Measurements from ENCODE around the gene TMEM37. TPM values are rescaled to one million over a fixed set of nuclear protein-coding genes. Genes with fewer than 3 reads are reported as not detected.

TMEM37 gene, protein sequence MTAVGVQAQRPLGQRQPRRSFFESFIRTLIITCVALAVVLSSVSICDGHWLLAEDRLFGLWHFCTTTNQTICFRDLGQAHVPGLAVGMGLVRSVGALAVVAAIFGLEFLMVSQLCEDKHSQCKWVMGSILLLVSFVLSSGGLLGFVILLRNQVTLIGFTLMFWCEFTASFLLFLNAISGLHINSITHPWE
- total RNA-seq: 10 to 100 TPM; 34.9 to 64.1 (median 47.8) TPM

DNA sequence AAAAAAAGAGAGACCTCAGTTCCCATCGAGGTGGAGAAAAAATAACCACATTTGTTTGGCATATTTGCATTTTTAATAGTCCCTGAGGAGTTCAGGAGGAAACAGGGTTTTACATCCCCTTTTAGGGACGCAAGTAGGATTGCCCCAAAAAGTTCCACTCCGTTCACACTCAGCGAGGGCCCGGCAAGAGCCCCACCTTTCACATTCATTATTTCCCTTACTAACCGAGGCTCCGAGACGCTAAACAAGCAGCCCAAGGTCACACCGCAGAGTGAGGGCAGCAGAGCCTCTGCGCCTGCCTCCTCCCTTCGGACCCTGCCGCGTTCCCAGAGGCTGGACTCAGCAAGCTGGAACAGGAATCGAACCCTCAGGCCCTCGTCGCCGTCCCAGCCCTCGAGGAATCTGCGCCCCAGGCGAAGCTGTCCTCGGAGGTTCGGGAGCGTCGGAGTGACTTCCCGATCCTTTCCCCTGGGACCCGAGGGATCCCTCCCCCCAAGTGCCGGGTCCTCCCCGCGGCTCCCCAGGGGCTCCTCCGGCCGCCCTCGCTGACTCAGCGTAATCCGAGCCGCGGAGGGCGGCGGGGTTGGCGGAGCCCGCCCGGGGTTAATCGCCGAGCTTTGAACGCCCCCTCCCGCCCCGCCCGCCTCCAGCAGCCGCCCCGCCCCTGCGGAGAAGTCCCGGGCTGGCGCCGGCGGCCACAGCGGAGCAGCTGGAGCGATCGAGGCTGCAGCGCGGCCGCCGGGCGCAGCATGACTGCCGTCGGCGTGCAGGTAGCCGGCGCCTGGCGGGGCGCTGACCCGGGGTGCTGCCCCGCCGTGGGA, at the start of gene TMEM37:
TSS of gene TMEM37 (plus strand) at position 700 of the 821 bp plus-strand sequence. CDS start at position 750, 50 bp downstream.
- TF ChIP-seq, protein P1, sequence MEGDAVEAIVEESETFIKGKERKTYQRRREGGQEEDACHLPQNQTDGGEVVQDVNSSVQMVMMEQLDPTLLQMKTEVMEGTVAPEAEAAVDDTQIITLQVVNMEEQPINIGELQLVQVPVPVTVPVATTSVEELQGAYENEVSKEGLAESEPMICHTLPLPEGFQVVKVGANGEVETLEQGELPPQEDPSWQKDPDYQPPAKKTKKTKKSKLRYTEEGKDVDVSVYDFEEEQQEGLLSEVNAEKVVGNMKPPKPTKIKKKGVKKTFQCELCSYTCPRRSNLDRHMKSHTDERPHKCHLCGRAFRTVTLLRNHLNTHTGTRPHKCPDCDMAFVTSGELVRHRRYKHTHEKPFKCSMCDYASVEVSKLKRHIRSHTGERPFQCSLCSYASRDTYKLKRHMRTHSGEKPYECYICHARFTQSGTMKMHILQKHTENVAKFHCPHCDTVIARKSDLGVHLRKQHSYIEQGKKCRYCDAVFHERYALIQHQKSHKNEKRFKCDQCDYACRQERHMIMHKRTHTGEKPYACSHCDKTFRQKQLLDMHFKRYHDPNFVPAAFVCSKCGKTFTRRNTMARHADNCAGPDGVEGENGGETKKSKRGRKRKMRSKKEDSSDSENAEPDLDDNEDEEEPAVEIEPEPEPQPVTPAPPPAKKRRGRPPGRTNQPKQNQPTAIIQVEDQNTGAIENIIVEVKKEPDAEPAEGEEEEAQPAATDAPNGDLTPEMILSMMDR (IDR thresholded peaks at IDR 0.05; ENCODE audit: low read depth): no peak

DNA sequence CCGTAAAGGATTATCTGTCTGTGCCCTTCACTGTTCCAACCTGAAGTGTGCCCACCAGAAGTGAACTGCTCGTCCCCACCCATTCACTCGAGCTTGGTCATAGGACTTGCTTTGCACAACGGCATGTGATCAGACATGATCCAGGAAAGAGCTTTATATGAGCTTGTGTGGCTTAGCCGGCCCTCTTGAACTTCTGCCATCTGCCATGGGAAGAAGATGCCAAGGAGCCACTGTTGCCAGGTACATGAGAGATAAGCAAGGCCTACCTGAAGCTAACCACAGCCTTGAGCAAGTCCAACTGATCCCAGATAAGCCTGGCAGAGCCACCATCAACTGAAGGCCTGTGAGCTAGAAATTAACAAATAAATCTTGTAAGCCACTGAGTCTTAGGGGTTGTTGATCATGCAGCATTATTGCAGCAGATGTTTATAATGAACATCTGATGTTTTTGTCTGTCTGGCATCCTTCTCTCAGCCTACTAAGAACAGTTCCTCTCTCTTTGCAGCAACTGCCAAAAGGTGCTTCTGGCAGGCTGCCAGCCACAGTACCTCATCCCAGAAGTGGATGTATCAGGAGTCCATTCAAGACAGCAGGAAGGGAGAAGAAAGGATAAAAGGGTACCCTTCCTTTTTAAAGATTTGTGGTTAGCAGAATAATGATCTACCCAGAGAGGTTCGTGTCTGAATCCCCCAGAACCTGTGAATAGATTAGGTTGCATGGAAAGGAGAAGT, 48.1 kb upstream of the TMEM37 start:
- TF ChIP-seq, protein P1 (IDR thresholded peaks at IDR 0.05; ENCODE audit: low read depth): no peak

DNA sequence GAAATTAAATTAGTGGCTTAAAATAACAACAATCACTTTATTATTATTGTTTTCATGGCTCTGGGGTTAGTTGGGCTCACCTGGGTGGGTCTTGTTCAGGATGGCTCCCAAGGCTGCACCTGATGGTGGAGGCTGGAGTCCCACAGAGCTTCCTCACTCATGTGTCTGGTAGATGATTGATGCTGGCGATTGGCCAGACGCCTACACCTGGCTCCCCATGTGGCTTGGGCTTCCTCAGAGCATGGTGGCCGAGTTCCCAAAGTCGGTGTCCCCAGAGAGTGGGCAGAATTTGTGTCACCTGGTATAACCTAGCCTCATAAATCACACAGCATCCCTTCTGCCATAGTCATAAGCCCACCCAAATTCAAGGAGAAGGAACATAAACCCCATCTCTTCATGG, 46.7 kb upstream of the TMEM37 start:
- TF ChIP-seq, protein P1 (IDR thresholded peaks at IDR 0.05; ENCODE audit: low read depth): no peak

DNA sequence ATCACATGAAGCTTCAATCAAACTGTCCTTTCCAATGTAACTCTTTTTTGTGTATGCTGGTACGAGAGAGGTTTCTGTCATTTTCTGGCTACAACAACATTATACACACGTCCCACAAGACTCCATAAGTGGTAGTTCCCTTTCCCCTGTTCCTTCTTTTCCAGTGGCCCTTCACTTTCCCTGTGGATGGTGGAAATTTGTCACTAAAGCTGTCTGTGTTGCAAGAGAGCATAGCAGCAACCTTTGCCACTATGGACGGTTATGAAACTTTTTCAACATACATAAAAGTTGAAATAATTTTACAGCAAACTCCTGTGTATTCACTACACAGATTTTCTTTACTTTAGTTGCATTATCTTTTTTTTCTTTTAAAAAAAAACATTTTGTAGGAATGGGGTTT, 46.2 kb upstream of the TMEM37 start:
- TF ChIP-seq, protein P1 (IDR thresholded peaks at IDR 0.05; ENCODE audit: low read depth): no peak

DNA sequence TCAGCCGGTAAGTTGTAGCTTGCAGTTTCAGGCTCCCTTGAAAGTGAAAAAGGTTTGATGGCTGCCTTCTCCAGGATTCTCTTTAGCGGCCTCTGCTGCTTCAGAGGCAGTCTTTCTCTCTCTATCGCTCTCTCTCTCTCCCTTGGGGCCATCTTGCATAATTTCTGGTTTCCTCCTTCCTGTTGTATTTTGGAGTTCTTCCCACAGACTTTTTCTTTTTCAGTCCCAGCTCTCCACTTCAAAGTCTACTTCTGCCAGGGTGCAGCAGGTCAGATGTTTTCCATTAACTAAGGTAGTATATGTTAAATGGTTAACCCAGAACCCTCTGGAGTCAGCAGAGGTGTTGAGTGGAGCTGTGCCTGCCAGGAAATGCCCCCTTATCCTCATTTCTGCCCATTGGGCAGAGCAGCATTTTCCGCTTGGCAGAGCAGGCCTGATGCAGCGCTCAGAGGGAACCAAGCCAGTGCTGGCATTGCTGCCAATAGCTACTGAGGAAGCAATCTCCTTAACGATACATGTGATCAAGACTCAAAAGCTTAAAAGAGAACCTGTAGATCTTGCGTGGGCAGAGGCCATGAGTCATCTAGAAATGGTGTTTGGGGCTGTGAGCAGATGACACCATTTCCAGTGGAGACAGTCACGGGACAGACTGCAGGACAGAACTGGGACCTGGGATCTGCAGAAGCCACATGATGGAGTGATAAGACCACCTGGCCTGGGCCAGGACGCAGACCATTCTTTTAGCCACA, 44.1 kb upstream of the TMEM37 start:
- TF ChIP-seq, protein P1 (IDR thresholded peaks at IDR 0.05; ENCODE audit: low read depth): no peak

DNA sequence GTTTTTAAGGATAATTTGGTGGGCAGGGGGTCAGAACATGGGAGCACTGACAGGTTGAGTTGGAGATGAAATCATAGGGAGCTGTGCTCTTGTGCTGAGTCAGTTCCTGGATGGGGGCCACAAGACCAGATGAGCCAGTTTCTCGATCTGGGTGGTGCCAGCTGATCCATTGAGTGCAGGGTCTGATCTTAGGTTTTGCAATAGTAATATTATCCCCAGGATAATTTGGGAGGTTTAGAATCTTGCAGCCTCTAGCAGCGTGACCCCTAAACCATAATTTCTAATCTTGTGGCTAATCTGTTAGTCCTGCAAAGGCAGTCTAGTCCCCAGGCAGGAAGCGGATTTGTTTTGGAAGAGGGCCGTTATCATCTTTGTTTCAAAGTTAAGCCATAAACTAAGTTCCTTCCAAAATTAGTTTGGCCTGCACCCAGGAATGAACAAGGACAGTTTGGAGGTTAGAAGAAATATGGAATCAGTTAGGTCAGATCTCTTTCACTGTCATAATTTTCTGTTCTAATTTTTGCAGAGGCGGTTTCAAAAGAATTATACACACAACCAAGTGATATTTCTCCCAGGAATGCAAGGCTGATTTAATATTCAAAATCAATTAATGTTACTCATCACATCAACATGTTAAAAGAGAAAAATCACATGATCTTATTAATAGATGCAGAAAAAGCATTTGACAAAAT, 41.9 kb upstream of the TMEM37 start:
- TF ChIP-seq, protein P1 (IDR thresholded peaks at IDR 0.05; ENCODE audit: low read depth): no peak
